Mononuclear cell (primary cell): ENCODE measurements around the gene SOWAHC. TPM values are rescaled to one million over a fixed set of nuclear protein-coding genes. Genes with fewer than 3 reads are reported as not detected.

Experiments
- H3K27me3 ChIP-seq: 2 replicates; pipeline ENCODE4 v1.6.0; 2011; ENCODE audit warnings: low read length, control low read depth; ENCODE audit not compliant: insufficient read depth
- H3K4me1 ChIP-seq: 2 replicates; pipeline ENCODE4 v1.5.1; 2011; ENCODE audit warnings: mild to moderate bottlenecking, low read length, control low read depth; ENCODE audit not compliant: insufficient read depth
- H3K4me3 ChIP-seq: 2 replicates; pipeline ENCODE4 v1.5.1; 2011; ENCODE audit warnings: mild to moderate bottlenecking, low read length, moderate library complexity
- H3K9me3 ChIP-seq: 2 replicates; pipeline ENCODE4 v1.5.1; 2011; ENCODE audit warnings: low read depth, mild to moderate bottlenecking, control low read depth, low read length
- total RNA-seq: library from RNA; depleted of rRNA; stranded (reverse); fragments of >200 nt; gene quantifications from one replicate; pipeline ENCODE4 v1.2.3, GENCODE V29; 2012

Gene SOWAHC
- total RNA-seq, 1 donor: 2.3 TPM

- no peaks in the 10 kb centered on the region for H3K9me3 ChIP-seq
- H3K4me3 ChIP-seq: no peak overlapping the region
- H3K4me1 ChIP-seq: peaks cover under 1% of the 10 kb centered on the region
- no peaks in the 10 kb centered on the region for H3K27me3 ChIP-seq
Observed at GRCh38 chr2:109649736-109650695, 35.9 kb downstream of the SOWAHC start.

- H3K4me3 ChIP-seq: no peak overlapping the region
- no peaks in the 10 kb centered on the region for H3K9me3 ChIP-seq
Observed at GRCh38 chr2:109654326-109655050, 40.3 kb downstream of the SOWAHC start.

GRCh38 chr2:109655287-109655686, 41.1 kb downstream of the SOWAHC start:
- no peaks in the 10 kb centered on the region for H3K4me1 ChIP-seq
- no peaks in the 10 kb centered on the region for H3K9me3 ChIP-seq
- no peak overlapping the region for H3K4me3 ChIP-seq
- H3K27me3 ChIP-seq: no peaks in the 10 kb centered on the region

More at GRCh38 chr2:109654326-109655050, 40.3 kb downstream of the SOWAHC start:
- Histone ChIP-seq H3K4me1 (no peaks in the 10 kb centered on the region), H3K27me3 (no peaks in the 10 kb centered on the region)

GRCh38 chr2:109659396-109660045, 45.4 kb downstream of the SOWAHC start:
- H3K27me3 ChIP-seq: no peaks in the 10 kb centered on the region
- no peaks in the 10 kb centered on the region for H3K9me3 ChIP-seq
- no peak overlapping the region for H3K4me3 ChIP-seq
- H3K4me1 ChIP-seq: no peaks in the 10 kb centered on the region

- no peak overlapping the region for H3K4me3 ChIP-seq
- H3K27me3 ChIP-seq: no peaks in the 10 kb centered on the region
- H3K9me3 ChIP-seq: no peaks in the 10 kb centered on the region
- H3K4me1 ChIP-seq: no peaks in the 10 kb centered on the region
Observed at GRCh38 chr2:109660046-109660860, 46.1 kb downstream of the SOWAHC start.

- H3K4me1 ChIP-seq: no peaks in the 10 kb centered on the region
Observed at GRCh38 chr2:109662889-109663288, 48.7 kb downstream of the SOWAHC start.

GRCh38 chr2:109663721-109664120, 49.6 kb downstream of the SOWAHC start:
- Histone ChIP-seq H3K9me3 (no peaks in the 10 kb centered on the region), H3K4me3 (no peak overlapping the region), H3K27me3 (no peaks in the 10 kb centered on the region), H3K4me1 (no peaks in the 10 kb centered on the region)

More at GRCh38 chr2:109662889-109663288, 48.7 kb downstream of the SOWAHC start:
- H3K9me3 ChIP-seq: no peaks in the 10 kb centered on the region
- H3K4me3 ChIP-seq: no peak overlapping the region
- no peaks in the 10 kb centered on the region for H3K27me3 ChIP-seq

GRCh38 chr2:109666466-109666865, 52.3 kb downstream of the SOWAHC start:
- H3K4me3 ChIP-seq: no peak overlapping the region
- H3K4me1 ChIP-seq: no peaks in the 10 kb centered on the region
- H3K27me3 ChIP-seq: no peaks in the 10 kb centered on the region
- no peaks in the 10 kb centered on the region for H3K9me3 ChIP-seq

Other genes with a start within 250 kb of the SOWAHC start
- 3.7 TPM for gene SEPTIN10, start 398 bp upstream of the SOWAHC start, total RNA-seq
- gene RGPD5, start 179.9 kb downstream of the SOWAHC start, total RNA-seq: 217 TPM